Transverse colon (tissue), 3 donors: ENCODE data around the gene RACGAP1.

Source experiments
- EP300 ChIP-seq: sonication (generic); formaldehyde crosslinking; IDR thresholded peaks from one replicate; pipeline ENCODE4 v1.6.1; 2017; ENCODE audit warnings: antibody characterized with exemption, low read depth
- POLR2A ChIP-seq: fragments of 450-650 bp; IDR thresholded peaks from one replicate; pipeline ENCODE4 v1.6.1; 2016; ENCODE audit warnings: antibody characterized with exemption, mild to moderate bottlenecking, moderate library complexity
- TF ChIP-seq, protein P1 (sequence below), 5 experiments: fragments of 200-600 bp in 3 of 5; fragments of 450-650 bp in 2 of 5; sonication (generic) in 3 of 5; IDR thresholded peaks; 1 replicate in 2 of 5; 2 replicates in 3 of 5; pipeline ENCODE4 v1.5.1; 2016 to 2017; ENCODE audit warnings: antibody characterized with exemption in 5 of 5, inconsistent platforms in 3 of 5, mild to moderate bottlenecking in 2 of 5, moderate library complexity in 1 of 5

DNA sequence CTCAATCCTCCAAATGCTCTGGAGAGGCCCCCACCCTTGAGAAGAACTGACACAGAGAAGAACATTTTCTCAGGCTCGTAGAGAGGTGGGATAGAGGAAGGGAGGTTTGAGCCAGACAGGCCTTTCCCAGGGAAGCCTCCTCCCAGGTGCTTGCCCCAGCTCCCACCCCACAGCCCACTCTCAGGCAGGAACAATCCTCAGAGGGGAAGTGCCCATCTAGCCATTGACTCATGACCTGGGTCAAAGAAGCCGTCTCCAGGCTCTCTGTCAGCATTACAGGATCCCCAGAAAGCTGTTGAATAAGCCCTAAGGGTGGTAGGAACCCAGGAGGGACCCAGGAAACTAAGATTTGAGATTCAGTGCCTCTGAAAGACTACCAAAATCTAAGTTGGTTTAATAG lies 48.7 kb downstream of the RACGAP1 start:
- TF ChIP-seq EP300 (no peak), POLR2A (no peak)
- TF ChIP-seq, protein P1, sequence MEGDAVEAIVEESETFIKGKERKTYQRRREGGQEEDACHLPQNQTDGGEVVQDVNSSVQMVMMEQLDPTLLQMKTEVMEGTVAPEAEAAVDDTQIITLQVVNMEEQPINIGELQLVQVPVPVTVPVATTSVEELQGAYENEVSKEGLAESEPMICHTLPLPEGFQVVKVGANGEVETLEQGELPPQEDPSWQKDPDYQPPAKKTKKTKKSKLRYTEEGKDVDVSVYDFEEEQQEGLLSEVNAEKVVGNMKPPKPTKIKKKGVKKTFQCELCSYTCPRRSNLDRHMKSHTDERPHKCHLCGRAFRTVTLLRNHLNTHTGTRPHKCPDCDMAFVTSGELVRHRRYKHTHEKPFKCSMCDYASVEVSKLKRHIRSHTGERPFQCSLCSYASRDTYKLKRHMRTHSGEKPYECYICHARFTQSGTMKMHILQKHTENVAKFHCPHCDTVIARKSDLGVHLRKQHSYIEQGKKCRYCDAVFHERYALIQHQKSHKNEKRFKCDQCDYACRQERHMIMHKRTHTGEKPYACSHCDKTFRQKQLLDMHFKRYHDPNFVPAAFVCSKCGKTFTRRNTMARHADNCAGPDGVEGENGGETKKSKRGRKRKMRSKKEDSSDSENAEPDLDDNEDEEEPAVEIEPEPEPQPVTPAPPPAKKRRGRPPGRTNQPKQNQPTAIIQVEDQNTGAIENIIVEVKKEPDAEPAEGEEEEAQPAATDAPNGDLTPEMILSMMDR (IDR thresholded peaks at IDR 0.05) = no peak
